Erythroblast (primary cell): ENCODE results near the gene ZNF716.

Source experiments
- GATA1 ChIP-seq: IDR thresholded peaks from 2 replicates; pipeline ENCODE4 v1.6.1; 2011; ENCODE audit warnings: low read depth, mild to moderate bottlenecking, control low read depth, low read length, moderate library complexity
- POLR2A ChIP-seq: IDR thresholded peaks from 2 replicates; pipeline ENCODE4 v1.6.1; 2011; ENCODE audit warnings: mild to moderate bottlenecking, low read length

- TF ChIP-seq POLR2A (no peak), GATA1 (no peak)
Observed at GRCh38 chr7:57438244-57438643, 11.7 kb upstream of the ZNF716 start.
